HG03439 (cell line): ENCODE data around the gene HLCS.

Experiments
- ATAC-seq: cut with Tn5 transposase; IDR thresholded peaks from one replicate; pipeline ENCODE4 v1.9.1; 2021; ENCODE audit warnings: mild to moderate bottlenecking, moderate library complexity; ENCODE audit not compliant: unreplicated experiment

HLCS gene

DNA sequence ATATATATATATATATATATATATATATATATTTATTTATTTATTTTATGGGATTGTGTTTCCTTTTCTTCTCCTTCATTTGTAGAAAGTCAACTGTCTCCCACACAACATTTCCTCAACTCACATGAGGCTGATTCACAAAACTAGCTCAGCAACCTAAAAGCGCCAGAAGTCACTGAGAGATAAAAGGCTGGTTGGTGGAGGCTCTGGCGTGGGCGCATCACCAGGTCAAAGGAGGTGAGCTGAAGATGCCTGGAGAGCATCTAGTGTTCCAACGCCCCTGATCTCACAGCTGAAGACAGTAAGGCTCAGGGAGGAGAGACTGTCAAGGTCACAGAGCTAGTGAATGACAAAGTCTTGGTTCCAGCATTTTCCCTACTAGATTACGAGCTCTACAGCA is 78.0 kb downstream of the HLCS start:
- no peak for ATAC-seq

DNA sequence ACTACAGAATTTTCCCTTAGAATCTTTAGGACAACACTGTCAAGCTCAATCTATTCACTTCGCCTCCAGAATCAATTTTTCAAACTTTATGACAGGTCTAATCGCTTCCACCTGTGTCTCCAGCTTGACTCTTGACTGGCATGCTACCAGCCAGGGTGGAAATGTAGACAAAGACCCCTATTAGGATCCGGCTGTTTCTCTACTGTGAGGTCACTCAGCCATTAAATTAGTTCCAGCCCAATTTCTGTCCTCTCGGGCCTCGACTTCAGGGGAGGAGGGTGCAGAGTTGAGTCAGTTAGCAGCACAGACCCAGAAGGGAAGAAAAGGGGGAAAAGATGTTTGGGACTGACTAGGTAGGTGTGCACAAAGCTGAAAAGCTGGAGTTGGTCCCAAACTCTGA is 78.5 kb downstream of the HLCS start:
- no peak for ATAC-seq

DNA sequence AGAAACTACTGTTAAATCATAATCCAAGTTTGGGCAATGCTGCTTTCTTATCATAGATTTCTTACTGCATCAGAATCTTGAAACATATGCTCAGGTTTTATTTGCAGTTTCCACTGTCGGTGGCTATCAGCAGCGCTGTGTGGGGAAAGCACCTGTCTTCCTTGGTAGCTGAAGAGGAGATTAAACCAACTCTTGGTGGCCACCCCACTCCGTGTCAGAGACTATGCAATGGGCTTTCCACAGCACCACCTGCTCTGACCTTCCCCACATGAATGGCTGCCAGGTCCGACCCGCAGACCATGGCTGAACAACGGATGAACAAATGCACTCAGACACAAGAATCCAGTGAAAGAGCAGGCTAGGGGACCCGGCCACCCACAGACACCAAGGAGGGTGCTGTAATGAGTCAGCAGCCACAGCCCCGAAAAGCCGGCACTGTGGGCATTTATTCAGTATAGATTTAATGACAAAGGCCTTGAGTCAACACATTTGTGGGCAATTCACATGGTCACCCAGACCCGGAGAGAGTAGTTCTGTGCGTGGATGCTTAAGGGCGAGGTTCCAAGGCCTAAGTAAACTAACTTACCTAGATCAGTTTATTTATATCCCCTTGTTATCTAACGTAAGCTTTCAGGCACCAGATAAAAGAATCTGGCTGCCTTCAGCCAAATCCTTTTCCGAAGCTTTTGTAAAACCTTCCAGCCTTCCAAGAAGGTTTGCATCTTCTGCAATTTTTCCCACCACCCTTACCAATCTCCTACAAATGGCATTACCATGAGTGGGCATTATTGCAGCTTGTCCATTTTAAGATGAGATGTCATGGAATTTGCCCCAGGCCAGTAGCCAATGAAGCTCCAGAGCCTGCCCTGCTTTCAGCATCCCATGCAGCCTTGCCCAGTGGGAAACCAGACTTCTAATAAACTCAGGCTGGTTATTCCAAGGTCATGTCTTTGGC is 82.7 kb downstream of the HLCS start:
- no peak for ATAC-seq

DNA sequence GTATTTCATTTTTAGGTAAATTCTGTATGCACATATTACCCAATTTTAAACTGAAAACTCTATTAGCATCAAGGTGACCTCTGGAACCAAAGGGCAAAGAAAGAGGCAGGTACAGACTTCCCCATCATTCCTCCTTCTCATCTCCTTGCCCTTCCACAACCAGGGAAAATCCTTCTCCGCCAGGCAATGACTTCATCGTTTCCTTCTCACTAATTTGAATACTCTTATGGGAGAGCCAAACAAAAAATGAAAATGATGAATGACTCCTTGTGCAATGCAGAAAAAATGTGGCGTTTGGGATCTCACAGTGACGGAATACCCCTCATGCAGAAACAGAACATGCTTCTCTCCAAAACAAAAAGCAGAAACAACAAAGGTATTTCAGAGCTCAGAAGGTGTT is 83.7 kb downstream of the HLCS start:
- no peak for ATAC-seq

DNA sequence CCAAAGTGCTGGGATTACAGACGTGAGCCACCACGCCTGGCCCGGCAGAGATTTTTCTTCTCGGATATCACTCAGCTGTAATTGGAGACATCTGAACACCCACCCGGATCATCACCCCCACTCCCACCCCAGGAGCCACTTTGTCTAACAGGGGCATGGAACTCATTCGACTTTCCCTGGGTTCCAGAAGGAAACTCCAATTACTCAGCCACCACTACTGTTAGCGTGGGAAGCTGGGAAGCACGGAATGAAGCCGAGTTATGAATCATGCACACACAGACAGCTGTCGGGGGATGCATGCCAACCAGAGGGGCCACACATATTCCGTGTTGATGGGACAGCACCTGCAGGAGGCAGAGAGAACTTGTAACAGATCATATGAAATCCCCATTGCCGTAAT is 85.2 kb downstream of the HLCS start:
- ATAC-seq = no peak

DNA sequence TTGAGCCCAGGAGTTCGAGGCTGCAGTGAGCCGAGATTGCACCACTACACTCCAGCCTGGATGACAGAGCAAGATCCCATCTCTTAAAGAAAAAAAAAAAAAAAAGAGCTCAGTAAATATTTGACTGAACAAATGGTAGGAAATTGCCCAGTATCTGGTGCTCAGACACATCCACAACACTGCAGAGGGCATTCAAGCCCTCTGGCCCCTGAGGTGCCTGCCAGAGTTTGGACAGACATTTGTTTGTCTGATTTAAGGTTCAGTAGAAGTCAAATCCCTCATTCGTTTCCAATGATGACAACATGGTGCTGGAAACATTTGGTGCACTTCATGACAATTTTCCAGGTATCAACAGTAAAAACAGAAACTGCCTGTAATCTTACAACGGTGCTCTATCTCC is 86.6 kb downstream of the HLCS start:
- ATAC-seq = no peak

DNA sequence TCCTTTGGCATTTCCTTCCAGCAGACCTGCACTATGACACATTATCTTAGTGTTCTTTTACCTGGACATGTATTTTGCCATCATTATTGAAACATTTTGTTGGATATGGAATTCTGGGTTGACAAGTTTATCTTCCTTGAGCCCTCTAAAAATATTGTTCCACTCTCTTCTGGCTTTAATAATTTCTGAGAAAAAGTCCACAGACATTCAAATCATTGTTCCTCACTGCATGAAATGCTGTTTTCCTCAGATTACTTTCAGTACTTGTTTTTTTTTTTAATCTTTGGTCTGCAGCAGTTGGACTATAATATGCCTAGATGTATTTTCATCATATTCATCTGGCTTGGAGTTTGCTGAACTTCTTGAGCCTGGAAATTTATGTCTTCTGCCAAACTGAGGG is 88.7 kb downstream of the HLCS start:
- ATAC-seq = no peak

DNA sequence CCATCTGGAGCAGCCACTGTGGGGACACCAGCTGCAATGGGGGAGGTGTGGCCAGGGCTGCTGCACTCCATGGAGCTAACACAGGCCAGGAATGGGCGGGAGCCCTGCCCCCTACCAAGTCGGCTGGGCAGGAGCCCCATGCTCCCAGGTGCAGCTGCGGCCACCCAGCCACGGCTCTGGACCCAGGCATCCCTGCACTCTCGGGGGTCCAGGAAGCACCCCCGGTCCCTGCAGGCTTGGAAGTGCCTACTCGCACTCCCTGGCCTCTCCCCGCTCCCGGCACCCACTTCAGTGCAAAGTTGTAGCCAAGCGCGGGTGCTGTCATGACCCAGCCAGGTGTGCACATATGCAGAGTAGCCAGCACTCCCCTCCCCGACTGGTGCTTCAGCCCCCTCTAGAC is 91.8 kb downstream of the HLCS start:
- ATAC-seq = no peak

DNA sequence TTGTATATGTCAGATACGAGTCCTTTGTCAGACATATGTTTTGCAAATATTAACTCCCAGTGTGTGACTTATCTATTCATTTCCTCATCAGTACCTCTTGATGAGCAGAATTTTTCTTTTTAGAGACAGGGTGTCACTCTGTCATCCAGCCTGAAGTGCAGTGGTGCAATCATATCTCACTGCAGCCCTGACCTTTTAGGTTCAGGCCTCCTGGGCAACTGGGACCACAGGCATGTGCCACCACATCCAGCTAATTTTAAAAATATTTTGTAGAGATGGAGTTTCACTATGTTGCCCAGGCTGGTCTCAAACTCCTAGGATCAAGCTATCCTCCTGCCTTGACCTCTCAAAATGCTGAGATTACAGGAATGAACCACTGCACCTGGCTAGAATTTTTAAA is 93.0 kb downstream of the HLCS start:
- ATAC-seq = no peak

DNA sequence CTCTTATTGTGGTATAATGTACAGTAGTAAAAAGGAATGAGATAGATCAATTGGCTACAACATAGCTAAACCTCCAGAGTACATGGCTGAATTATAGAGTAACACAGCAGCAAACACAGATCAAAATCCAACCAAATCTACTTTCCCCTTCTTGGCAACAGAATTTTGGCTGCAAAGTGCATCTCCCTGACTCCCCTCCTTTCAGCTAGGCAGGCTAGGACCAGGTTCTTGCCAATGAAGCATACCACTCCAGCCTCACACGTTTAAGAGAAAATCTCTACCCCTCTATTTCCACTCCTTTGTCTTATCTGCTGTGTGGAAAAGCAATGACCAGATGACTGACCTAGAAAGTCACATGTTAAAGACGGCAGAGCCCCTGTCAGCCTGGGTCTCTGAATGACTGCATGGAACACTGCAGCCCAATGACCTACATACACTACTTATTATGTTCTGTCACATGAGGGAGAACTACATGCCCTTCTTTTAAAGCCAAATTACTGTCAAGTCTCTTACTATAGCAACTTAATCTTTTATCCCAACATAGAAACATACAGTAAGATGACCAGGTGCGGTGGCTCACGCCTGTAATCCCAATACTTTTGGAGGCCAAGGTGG is 99.1 kb downstream of the HLCS start:
- ATAC-seq = no peak

DNA sequence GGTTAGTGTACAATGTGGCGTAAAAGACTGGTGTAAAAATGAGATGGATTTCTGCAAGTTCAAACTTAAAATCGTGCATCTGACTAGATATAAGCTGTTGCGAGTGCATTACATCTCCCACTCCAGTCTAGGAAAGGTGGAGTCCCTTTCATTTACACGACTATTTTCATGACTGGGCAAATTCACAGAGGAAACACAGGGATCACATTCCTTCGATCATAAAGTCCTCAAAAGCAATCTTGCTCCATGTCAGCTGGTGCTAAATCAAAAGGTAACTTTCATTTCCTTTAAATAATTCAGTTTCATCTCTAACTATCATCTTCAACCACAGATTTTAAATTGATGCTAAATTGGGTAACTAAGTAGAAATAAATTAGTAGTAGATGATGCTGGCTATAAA is 100.0 kb downstream of the HLCS start:
- no peak for ATAC-seq

DNA sequence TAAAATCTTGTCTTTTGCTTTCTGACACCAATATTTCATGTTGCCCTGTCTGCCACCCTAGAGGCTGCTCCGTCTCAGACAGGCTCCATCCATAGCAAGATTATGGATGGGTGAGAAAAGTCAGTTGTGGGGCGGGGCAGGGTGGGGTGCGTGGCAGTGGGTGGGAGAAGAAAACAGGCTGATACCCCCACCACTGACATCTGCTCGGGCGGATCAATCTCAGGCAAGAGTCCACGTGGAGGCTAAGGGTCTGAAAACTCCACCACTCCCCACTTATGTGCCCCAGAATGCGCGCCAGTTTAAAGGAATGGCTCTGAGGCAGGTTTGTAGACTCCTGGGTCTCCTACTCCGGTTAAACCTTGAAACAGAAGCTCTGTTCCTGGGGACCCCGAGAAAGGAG is 101.5 kb downstream of the HLCS start:
- ATAC-seq = no peak

DNA sequence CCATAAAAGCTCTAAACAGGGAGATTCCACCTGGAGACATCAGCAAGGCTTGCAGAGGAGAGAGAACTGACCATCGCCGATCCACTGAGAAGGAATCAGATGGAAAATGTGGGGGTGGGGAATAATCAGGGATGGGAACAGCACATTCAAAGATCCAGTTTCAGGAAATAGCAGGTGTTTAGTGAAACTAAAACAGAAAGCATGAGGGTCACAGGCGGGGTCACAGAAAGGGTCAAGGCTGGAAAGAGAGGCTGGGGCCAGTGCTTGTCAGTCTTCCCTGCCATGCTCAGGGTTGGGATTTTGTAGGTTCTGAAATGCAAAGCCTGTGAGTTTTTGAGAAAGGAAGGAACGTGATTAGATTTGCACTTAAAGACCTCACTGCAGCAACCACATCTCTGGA is 103.2 kb downstream of the HLCS start:
- ATAC-seq = no peak

DNA sequence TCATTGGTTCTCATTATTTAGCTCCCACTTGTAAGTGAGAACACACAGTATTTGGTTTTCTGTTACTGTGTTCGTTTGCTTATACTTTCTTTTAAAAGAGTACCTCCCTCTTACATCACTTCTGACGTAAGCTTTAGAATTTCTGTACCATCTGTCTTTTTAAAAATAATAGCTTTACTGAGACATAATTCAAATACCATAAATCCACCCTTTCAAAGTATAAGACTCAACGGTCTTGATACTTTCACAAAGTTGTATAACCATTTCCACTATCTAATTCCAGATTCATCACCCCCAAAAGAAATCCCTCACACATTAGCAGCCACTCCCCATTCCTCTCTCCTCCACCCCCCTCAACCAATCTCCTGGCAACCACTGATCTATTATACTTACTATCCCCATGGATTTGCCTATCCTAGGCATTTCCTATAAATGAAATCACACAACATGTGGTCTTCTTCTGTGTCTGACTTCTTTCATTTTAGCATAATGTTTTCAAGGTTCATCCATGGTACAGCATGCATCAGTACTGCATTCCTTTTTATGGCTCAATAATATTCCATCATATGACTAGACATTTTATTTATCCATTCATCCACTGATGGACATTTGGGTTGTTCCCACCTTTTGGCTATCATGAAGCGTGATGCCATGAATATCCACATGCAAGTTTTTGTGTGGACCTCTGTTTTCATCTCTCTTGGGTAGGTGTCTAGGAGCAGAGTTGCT is 104.7 kb downstream of the HLCS start:
- ATAC-seq = no peak

DNA sequence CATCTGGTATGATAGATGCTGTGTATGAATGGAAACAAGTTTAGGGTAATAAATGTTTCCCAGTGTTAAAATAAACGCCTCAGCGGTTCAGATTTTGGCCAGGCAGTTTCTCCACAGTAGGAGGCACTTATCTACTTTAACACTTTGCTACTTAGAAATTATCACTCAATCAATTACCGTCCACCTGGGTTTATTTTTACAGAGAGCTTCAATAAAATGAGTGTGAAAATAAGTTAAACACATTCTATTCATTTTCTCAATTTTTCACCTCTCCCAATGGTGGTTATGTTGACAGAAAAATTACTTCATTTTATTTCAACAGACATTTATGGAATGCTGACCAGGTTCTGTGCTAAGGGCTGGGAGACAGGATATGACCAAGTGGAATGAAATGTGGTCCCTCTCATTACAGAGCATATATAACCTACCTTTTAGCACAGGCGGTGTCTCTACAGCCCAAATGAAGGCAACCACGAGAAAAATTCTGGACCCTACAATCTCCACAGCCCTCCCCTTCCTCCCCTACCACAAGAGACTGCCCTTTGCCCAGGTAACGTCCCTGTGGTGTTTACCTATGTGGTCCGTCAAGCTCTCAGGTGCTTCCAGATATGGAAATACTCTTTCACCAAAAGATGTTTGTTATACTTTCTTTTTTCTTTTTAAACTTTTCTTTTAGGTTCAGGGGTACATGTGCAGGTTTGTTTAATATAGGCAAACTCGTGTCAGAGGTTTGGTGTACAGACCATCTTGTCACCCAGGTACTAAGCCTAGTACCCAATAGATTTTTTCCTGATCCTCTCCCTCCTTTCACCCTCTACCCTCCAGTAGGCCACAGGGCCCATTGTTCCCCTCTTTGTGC is 105.5 kb downstream of the HLCS start:
- ATAC-seq = no peak

DNA sequence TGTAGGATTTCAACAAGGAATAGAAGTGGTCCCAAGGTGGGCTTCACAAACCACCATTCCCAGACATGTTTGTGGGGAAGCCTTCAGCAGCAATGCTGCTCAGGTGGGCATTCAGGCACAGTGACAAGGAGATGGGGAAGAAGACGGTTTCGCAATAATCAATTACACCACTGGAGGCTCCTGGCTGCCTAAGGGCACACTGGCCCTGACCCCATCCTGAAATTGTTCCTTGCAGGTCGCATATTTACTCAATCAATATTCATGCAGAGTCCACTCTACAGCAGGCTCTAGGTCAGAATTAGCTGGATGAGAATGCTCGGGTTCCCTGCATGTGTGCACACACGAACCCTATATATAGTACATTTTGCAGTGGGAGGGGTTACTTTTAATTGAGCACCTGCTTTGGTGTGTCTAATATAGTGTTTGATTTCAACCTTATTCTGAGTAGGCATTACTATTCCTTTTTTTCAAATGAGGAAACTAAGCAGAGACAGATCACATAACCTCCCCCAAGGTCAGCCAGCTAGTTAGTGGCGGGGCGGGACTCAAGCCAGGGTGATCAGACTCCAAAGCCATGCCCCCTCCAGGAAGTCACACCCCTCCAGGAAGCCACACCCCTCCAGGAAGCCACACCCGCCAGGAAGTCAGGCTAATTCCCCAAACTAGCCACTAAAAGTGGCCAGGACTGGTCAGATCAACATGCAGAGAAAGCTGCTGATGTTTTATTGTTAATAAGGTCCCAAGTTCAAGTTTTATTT is 106.5 kb downstream of the HLCS start:
- ATAC-seq = no peak

DNA sequence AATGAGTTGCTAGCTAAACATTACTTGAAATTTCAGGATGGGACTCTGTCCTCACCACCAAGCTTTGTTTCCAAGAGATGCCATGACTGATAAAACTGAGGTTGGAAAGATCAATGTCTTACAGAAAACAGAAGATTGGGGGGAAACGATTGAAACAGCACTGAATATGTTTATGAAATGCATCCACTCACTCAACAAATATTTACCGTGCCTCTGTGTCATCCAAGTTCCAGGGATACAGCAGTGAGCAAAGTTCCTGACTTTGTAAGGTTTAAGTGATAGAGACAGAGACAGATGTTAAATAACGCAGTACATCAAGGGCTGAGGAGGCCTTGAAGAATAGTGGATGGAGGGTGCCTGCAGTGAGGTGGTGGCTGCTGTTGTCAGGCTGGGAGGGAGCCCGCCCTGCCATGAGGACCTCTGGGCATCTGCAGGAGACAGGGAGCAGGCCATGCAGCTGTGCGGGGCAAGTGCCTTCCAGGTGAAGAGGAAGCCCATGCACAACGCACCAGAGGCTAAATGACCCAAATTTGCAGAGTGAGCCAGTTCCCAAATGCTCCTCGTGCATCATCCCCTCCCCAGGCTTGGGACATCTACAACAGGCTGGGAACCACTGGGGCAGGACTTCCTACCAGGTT is 108.0 kb downstream of the HLCS start:
- ATAC-seq = no peak

DNA sequence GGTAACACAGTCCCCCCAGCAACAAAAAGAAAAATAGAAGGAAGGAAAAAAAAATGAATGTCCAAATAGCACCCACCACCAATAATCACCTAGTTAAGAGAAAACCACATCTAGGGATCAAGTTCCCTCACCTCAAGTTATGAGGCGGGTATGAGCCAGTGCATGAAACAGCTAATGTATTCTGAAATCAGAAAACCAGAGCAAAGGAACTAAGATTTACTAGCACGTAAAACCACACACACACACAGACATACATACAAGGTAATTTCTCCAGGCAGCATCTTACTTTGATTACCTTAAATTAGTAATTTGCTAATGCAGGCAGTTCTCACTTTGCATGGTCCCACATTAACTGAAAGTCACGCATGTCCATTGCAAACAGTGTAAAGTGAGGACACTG is 109.8 kb downstream of the HLCS start:
- no peak for ATAC-seq

DNA sequence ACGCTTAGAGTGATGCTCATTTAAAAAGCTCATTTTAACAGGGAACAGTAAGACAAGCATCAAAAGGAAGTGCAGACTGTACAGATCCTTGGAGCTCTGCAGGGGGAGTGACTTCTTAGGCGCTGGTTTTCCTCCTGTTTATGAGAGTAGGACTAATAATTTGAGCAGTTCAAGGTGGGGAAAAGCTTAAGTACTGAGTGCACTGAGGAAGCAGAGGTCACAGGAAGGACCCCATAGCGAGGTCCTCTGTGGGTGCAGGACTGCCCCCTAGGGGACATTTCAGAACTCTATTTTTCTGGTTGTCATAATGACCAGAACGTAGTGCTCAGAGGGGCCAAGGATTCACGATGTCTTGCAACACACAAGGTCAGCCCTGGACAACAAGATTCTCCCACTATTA is 112.1 kb downstream of the HLCS start:
- no peak for ATAC-seq

DNA sequence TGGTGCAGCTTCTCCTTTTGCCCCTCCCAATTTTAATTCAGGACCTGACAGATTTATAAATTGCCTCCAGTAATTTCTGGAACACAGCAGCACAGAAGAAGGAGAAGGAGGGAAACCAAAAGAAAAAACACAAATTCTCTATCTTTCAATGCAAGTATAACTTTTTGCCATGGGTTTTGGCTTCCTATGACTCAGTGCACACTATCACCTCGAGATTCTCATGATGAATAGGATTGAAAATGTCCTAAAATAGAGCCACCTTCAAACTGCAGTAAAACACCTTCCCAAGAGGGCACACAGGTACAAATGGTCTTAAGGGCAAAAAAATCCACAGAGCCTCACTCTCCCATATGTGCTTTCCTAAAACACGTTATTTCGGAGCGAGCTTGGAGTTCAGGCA is 113.6 kb downstream of the HLCS start:
- ATAC-seq = no peak
